Neural cell (in vitro differentiated cells): ENCODE data around the gene CHST11. TPM values are rescaled to one million over a fixed set of nuclear protein-coding genes. Genes with fewer than 3 reads are reported as not detected.

Experiments
- H2AFZ ChIP-seq: fragments of 200-600, 300-800 bp; sonication (generic), shearing (Covaris generic); 2 replicates; pipeline ENCODE4 v1.6.0; 2014; ENCODE audit warnings: low read depth, mild to moderate bottlenecking, antibody characterized with exemption, low read length, moderate library complexity
- H3F3A ChIP-seq: fragments of 200-600 bp; shearing (Covaris generic); 2 replicates; pipeline ENCODE4 v1.6.1; 2016; ENCODE audit warnings: mild to moderate bottlenecking, moderate library complexity, mixed read lengths, antibody characterized with exemption, low read length; ENCODE audit not compliant: insufficient read depth, poor library complexity, severe bottlenecking
- H3K27ac ChIP-seq: fragments of 200-600, 300-800 bp; sonication (generic), shearing (Covaris generic); 2 replicates; pipeline ENCODE4 v1.5.1; 2014; ENCODE audit warnings: mild to moderate bottlenecking, low read length, moderate library complexity
- H3K27me3 ChIP-seq: fragments of 300-800, 200-600 bp; sonication (generic), shearing (Covaris generic); 2 replicates; pipeline ENCODE4 v1.6.0; 2014; ENCODE audit warnings: mild to moderate bottlenecking, low read depth, low read length, moderate library complexity; ENCODE audit not compliant: insufficient read depth
- H3K36me3 ChIP-seq: fragments of 300-800, 200-600 bp; sonication (generic), shearing (Covaris generic); 2 replicates; pipeline ENCODE4 v1.5.1; 2014; ENCODE audit warnings: mild to moderate bottlenecking, antibody characterized with exemption, low read length, moderate library complexity; ENCODE audit not compliant: insufficient read depth
- H3K4me2 ChIP-seq: fragments of 300-800, 200-600 bp; sonication (generic), shearing (Covaris generic); 2 replicates; pipeline ENCODE4 v1.6.0; 2014; ENCODE audit warnings: mild to moderate bottlenecking, low read length
- H3K4me3 ChIP-seq: fragments of 300-800, 200-600 bp; sonication (generic), shearing (Covaris generic); 2 replicates; pipeline ENCODE4 v1.5.1; 2014; ENCODE audit warnings: mild to moderate bottlenecking, low read length, moderate library complexity
- H3K79me2 ChIP-seq: fragments of 200-600 bp; shearing (Covaris generic); replicated peaks from 2 replicates; pipeline ENCODE4 v1.6.0; 2014; ENCODE audit warnings: mild to moderate bottlenecking, low read length, moderate library complexity; ENCODE audit not compliant: insufficient read depth
- H3K9ac ChIP-seq: fragments of 300-800, 200-600 bp; sonication (generic), shearing (Covaris generic); 2 replicates; pipeline ENCODE4 v1.6.1; 2016; ENCODE audit warnings: mild to moderate bottlenecking, low read length, mixed read lengths
- H3K9me2 ChIP-seq: fragments of 200-600 bp; shearing (Covaris generic); 2 replicates; pipeline ENCODE4 v1.6.1; 2016; ENCODE audit warnings: mild to moderate bottlenecking, low read length, mixed read lengths; ENCODE audit not compliant: insufficient read depth
- H3K9me3 ChIP-seq: fragments of 200-600, 300-800 bp; sonication (generic), shearing (Covaris generic); 2 replicates; pipeline ENCODE4 v1.6.1; 2016; ENCODE audit warnings: mild to moderate bottlenecking, mixed run types, low read length, moderate library complexity, mixed read lengths
- H4K20me1 ChIP-seq: fragments of 200-600 bp; shearing (Covaris generic); 2 replicates; pipeline ENCODE4 v1.6.1; 2016; ENCODE audit warnings: mild to moderate bottlenecking, mixed run types; ENCODE audit not compliant: insufficient read depth
- EP300 ChIP-seq: fragments of 450-650 bp; conservative IDR thresholded peaks from 2 replicates; pipeline ENCODE4 v1.6.1; 2014; ENCODE audit warnings: antibody characterized with exemption, mild to moderate bottlenecking, moderate library complexity; ENCODE audit not compliant: poor library complexity, severe bottlenecking
- EZH2 ChIP-seq: fragments of 200-600, 300-800 bp; shearing (Covaris generic), sonication (generic); IDR thresholded peaks from 2 replicates; pipeline ENCODE4 v1.6.1; 2014; ENCODE audit warnings: antibody characterized with exemption, low read length, borderline replicate concordance, mild to moderate bottlenecking; ENCODE audit not compliant: insufficient read depth, poor library complexity, severe bottlenecking
- MXI1 ChIP-seq: fragments of 450-650 bp; conservative IDR thresholded peaks from 2 replicates; pipeline ENCODE4 v1.6.1; 2014; ENCODE audit warnings: antibody characterized with exemption, mild to moderate bottlenecking; ENCODE audit not compliant: poor library complexity, severe bottlenecking
- POLR2AphosphoS5 ChIP-seq: IDR thresholded peaks from 2 replicates; pipeline ENCODE4 v1.6.1; 2012
- RAD21 ChIP-seq: fragments of 450-650 bp; conservative IDR thresholded peaks from 2 replicates; pipeline ENCODE4 v1.6.1; 2014; ENCODE audit warnings: antibody characterized with exemption, mild to moderate bottlenecking, moderate library complexity
- SMC3 ChIP-seq: fragments of 450-650 bp; conservative IDR thresholded peaks from 2 replicates; pipeline ENCODE4 v1.6.1; 2014; ENCODE audit warnings: antibody characterized with exemption, mild to moderate bottlenecking, moderate library complexity; ENCODE audit not compliant: poor library complexity
- TAF1 ChIP-seq: IDR thresholded peaks from 2 replicates; pipeline ENCODE4 v1.6.1; 2012; ENCODE audit warnings: low read depth
- polyA plus RNA-seq: library from polyadenylated mRNA; depleted of rRNA; stranded (reverse); fragments of >200 nt; gene quantifications from 2 replicates; pipeline ENCODE4 v1.2.3, GENCODE V29; 2014
- TF ChIP-seq, protein P1 (sequence below): fragments of 450-650 bp; IDR thresholded peaks from 2 replicates; pipeline ENCODE4 v1.5.1; 2014; ENCODE audit warnings: antibody characterized with exemption, mild to moderate bottlenecking, moderate library complexity; ENCODE audit not compliant: poor library complexity, severe bottlenecking
- TF ChIP-seq, protein P2 (sequence below): IDR thresholded peaks from 2 replicates; pipeline ENCODE4 v1.6.1; 2012; ENCODE audit warnings: borderline replicate concordance

Gene CHST11
- polyA plus RNA-seq, 1 donor from 2014 or later, result 15.0 TPM

DNA sequence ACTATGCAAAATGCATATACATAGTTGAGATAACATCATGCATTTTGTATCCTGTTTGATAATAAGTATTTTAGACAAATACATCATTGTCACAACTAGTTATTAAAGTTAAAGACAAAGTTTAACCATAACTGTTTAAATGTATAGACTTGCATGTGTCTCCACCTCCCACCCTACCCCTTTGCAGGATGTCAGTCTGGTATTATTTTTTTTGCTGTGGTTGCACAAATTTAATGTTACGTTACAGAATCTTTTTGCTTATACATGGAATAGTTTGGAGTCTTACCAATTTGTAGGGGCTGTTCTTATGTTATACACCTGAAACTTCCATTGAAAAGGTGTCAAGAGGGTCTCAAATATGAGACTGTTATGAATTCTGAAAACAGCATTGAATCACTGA lies 5.6 kb downstream of the CHST11 start:
- Histone ChIP-seq H3K9me2 (no peaks in the 10 kb centered on the region), H2AFZ (no peak overlapping the region), H4K20me1 (no peaks in the 10 kb centered on the region), H3K27ac (no peak overlapping the region), H3K27me3 (no peaks in the 10 kb centered on the region), H3K4me2 (no peak overlapping the region), H3K9me3 (no peaks in the 10 kb centered on the region), H3K36me3 (no peaks in the 10 kb centered on the region), H3K4me3 (no peak overlapping the region), H3K79me2 (peaks cover 76% of the 10 kb centered on the region), H3F3A (no peaks in the 10 kb centered on the region), H3K9ac (no peak overlapping the region)
- no peak for TF ChIP-seq MXI1
- TF ChIP-seq, protein P1, sequence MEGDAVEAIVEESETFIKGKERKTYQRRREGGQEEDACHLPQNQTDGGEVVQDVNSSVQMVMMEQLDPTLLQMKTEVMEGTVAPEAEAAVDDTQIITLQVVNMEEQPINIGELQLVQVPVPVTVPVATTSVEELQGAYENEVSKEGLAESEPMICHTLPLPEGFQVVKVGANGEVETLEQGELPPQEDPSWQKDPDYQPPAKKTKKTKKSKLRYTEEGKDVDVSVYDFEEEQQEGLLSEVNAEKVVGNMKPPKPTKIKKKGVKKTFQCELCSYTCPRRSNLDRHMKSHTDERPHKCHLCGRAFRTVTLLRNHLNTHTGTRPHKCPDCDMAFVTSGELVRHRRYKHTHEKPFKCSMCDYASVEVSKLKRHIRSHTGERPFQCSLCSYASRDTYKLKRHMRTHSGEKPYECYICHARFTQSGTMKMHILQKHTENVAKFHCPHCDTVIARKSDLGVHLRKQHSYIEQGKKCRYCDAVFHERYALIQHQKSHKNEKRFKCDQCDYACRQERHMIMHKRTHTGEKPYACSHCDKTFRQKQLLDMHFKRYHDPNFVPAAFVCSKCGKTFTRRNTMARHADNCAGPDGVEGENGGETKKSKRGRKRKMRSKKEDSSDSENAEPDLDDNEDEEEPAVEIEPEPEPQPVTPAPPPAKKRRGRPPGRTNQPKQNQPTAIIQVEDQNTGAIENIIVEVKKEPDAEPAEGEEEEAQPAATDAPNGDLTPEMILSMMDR, result no peak
- TF ChIP-seq EP300, result no peak
- no peak for TF ChIP-seq SMC3
- TF ChIP-seq POLR2AphosphoS5, result no peak
- TF ChIP-seq, protein P2, sequence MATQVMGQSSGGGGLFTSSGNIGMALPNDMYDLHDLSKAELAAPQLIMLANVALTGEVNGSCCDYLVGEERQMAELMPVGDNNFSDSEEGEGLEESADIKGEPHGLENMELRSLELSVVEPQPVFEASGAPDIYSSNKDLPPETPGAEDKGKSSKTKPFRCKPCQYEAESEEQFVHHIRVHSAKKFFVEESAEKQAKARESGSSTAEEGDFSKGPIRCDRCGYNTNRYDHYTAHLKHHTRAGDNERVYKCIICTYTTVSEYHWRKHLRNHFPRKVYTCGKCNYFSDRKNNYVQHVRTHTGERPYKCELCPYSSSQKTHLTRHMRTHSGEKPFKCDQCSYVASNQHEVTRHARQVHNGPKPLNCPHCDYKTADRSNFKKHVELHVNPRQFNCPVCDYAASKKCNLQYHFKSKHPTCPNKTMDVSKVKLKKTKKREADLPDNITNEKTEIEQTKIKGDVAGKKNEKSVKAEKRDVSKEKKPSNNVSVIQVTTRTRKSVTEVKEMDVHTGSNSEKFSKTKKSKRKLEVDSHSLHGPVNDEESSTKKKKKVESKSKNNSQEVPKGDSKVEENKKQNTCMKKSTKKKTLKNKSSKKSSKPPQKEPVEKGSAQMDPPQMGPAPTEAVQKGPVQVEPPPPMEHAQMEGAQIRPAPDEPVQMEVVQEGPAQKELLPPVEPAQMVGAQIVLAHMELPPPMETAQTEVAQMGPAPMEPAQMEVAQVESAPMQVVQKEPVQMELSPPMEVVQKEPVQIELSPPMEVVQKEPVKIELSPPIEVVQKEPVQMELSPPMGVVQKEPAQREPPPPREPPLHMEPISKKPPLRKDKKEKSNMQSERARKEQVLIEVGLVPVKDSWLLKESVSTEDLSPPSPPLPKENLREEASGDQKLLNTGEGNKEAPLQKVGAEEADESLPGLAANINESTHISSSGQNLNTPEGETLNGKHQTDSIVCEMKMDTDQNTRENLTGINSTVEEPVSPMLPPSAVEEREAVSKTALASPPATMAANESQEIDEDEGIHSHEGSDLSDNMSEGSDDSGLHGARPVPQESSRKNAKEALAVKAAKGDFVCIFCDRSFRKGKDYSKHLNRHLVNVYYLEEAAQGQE, result no peak
- no peak for TF ChIP-seq EZH2
- no peak for TF ChIP-seq TAF1
- TF ChIP-seq RAD21, result no peak

DNA sequence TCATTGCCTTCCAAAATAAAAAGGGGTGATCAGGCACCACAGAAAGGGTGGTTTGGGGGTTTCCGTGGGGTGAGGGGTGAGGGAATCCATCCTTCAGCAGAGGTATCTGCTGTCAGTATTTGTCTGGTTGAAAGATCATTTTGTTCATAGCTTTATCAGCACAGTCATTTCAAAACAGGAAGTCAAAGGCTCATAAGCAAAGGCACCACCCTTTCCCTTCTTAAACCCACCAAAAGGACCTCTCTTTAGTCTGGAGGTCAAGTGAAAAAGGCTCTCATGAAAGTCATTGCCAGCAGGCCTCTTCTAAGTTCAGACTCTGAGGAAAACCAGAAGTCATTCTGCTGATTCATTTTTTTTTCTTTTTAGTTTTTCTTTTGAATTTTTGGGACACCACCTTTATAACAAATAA lies 6.2 kb downstream of the CHST11 start:
- no peak for TF ChIP-seq RAD21
- no peak for TF ChIP-seq EP300
- no peak for TF ChIP-seq POLR2AphosphoS5
- TF ChIP-seq, protein P2, result no peak
- TF ChIP-seq, protein P1, result no peak
- TF ChIP-seq MXI1, result no peak
- no peak for TF ChIP-seq SMC3
- no peak overlapping the region for H3K27ac ChIP-seq
- H3F3A ChIP-seq, result no peaks in the 10 kb centered on the region
- no peaks in the 10 kb centered on the region for H3K9me3 ChIP-seq
- H3K36me3 ChIP-seq, result no peaks in the 10 kb centered on the region
- H3K4me2 ChIP-seq, result no peak overlapping the region
- H3K79me2 ChIP-seq, result peaks cover 78% of the 10 kb centered on the region
- H3K9ac ChIP-seq, result no peak overlapping the region
- H3K27me3 ChIP-seq, result no peaks in the 10 kb centered on the region
- no peaks in the 10 kb centered on the region for H3K9me2 ChIP-seq
- no peak overlapping the region for H3K4me3 ChIP-seq
- no peaks in the 10 kb centered on the region for H4K20me1 ChIP-seq
- H2AFZ ChIP-seq, result no peak overlapping the region
